ENCODE measurements around the gene PRELP.

The PRELP gene

GRCh38 chr1:203470240-203470639, 5.4 kb upstream of the PRELP start:
- peak in 1 of 2 donors; percentile 66 for DNase-seq
- Histone ChIP-seq H3K4me1 (peaks cover 3 to 71% (median 42%) of the 10 kb centered on the region in 4 donors), H3K36me3 (no peaks in the 10 kb centered on the region), H3K27me3 (no peaks in the 10 kb centered on the region), H3K9me3 (no peaks in the 10 kb centered on the region), H3K27ac (peak overlapping the region; percentile 93 to 95), H3K4me3 (no peak overlapping the region)
- TF ChIP-seq, protein P1, sequence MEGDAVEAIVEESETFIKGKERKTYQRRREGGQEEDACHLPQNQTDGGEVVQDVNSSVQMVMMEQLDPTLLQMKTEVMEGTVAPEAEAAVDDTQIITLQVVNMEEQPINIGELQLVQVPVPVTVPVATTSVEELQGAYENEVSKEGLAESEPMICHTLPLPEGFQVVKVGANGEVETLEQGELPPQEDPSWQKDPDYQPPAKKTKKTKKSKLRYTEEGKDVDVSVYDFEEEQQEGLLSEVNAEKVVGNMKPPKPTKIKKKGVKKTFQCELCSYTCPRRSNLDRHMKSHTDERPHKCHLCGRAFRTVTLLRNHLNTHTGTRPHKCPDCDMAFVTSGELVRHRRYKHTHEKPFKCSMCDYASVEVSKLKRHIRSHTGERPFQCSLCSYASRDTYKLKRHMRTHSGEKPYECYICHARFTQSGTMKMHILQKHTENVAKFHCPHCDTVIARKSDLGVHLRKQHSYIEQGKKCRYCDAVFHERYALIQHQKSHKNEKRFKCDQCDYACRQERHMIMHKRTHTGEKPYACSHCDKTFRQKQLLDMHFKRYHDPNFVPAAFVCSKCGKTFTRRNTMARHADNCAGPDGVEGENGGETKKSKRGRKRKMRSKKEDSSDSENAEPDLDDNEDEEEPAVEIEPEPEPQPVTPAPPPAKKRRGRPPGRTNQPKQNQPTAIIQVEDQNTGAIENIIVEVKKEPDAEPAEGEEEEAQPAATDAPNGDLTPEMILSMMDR (IDR thresholded peaks at IDR 0.05) = no peak
- intact Hi-C loops (cut with DNase I; ENCODE audit: low total_unique reads) = no loop called here

DNA sequence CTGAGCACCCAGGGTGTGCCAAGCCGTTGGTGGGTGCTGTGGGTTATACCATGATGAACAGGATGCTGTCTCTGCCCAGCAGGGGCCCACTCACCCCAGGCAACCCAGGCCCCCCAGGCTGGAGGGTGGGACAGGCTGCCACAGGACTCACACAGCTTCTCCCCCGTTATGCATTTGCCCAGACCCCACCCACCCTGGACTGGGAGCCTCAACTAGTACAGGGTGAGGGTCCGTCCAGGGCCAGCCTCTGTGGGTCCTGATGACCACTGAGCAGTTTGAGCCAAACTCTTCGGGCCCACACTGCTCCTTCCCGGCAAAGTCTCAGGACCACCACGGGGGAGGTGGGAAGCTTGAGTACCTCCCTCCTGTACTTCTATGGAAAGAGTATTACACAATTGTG, 3.8 kb upstream of the PRELP start:
- Histone ChIP-seq H3K4me3 (no peak overlapping the region), H3K36me3 (no peaks in the 10 kb centered on the region), H3K9me3 (no peaks in the 10 kb centered on the region), H3K27me3 (no peaks in the 10 kb centered on the region), H3K27ac (peak overlapping the region in 1 of 2 donors; percentile 18), H3K4me1 (peaks cover 3 to 56% (median 27%) of the 10 kb centered on the region in 4 donors)
- peak; percentile 19 to 63 for DNase-seq
- intact Hi-C loops (cut with DNase I; ENCODE audit: low total_unique reads) = no loop called here
- TF ChIP-seq, protein P1 (IDR thresholded peaks at IDR 0.05) = no peak

DNA sequence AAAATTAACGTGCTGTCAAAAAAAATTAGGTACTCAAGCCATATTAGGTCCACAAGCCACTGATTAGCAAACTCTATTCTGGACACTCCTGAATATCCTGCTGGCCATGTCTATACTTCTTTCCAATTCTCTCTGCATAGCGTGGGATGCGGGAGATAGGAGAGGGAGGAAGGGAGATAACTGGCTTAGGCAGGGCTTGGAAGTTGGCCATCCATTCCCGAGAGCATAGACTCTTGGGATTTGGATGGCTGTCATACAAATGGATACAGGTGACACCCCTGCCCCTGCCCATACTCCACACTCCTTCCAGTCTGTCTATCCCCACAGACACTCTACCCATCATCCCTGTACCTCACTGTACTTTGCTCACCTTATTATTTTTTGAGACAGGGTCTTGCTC, 2.3 kb upstream of the PRELP start:
- Histone ChIP-seq H3K4me1 (peaks cover 0 to 47% (median 15%) of the 10 kb centered on the region in 4 donors), H3K9me3 (no peaks in the 10 kb centered on the region), H3K27ac (peak overlapping the region in 1 of 2 donors; percentile 93), H3K4me3 (no peak overlapping the region), H3K36me3 (no peaks in the 10 kb centered on the region), H3K27me3 (no peaks in the 10 kb centered on the region)
- DNase-seq = peak in 1 of 2 donors; percentile 56
- TF ChIP-seq, protein P1 (IDR thresholded peaks at IDR 0.05) = no peak
- intact Hi-C loops (cut with DNase I; ENCODE audit: low total_unique reads) = no loop called here

DNA sequence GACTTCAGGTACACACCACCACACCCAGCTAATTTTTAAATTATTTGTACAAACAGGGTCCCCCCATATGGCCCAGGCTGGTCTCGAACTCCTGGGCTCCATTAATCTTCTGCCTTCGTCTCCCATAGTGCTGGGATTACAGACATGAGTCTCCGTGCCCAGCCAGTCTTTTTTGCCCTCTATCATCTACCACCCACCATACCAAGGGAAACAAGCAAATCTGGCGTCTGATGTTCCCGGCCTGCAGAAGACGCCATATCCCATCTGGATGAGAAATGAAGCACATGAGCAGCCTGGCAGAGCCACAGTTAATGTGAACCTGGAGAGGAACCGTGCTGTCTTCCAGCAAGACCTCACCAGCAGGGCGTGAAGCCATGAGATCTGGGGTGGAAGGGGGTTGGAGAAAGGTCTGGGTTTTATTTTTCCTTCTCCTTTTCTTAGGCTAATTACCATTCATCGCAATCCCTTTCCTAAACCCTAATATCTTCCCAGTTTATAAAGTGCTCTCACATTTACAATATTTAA, 1.8 kb upstream of the PRELP start:
- Histone ChIP-seq H3K4me1 (peaks cover 0 to 47% (median 12%) of the 10 kb centered on the region in 4 donors), H3K27me3 (no peaks in the 10 kb centered on the region), H3K36me3 (no peaks in the 10 kb centered on the region), H3K4me3 (no peak overlapping the region), H3K27ac (peak overlapping the region; percentile 91 to 93), H3K9me3 (no peaks in the 10 kb centered on the region)
- peak in 1 of 2 donors; percentile 57 for DNase-seq
- TF ChIP-seq, protein P1 (IDR thresholded peaks at IDR 0.05) = no peak
- intact Hi-C loops (cut with DNase I; ENCODE audit: low total_unique reads) = no loop called here

GRCh38 chr1:203476216-203476814, 709 bp downstream of the PRELP start:
- Histone ChIP-seq H3K9me3 (no peaks in the 10 kb centered on the region), H3K36me3 (no peaks in the 10 kb centered on the region), H3K27ac (peak overlapping the region; percentile 91 to 93), H3K27me3 (no peaks in the 10 kb centered on the region), H3K4me1 (peaks cover 0 to 52% (median 23%) of the 10 kb centered on the region in 4 donors), H3K4me3 (peak overlapping the region; percentile 69 to 74)
- TF ChIP-seq, protein P1 (IDR thresholded peaks at IDR 0.05) = no peak
- intact Hi-C loops (cut with DNase I; ENCODE audit: low total_unique reads) = no loop called here
- no peak for DNase-seq
